H1 (cell line): ENCODE results near the gene IL36RN. TPM values are rescaled to one million over a fixed set of nuclear protein-coding genes. Genes with fewer than 3 reads are reported as not detected.

Experiments used
- CTCF ChIA-PET: fragments of 300-600 bp; sonication (Branson Sonifier 250); formaldehyde crosslinking; loops from one replicate; lab custom pipeline; 2021; ENCODE audit not compliant: partially characterized antibody; lab: Charles Lee
- POLR2A ChIA-PET: fragments of 300-600 bp; sonication (Branson Sonifier 250); formaldehyde crosslinking; loops from one replicate; lab custom pipeline; 2021; ENCODE audit warnings: inconsistent platforms; ENCODE audit not compliant: partially characterized antibody; lab: Charles Lee
- DNase-seq, 2 experiments: peaks; one replicate each; pipeline versions ENCODE4 v3.0.0 to v3.0.0-alpha.2; 2010 to 2022; ENCODE audit warnings: low spot score in 2 of 2, low read depth in 1 of 2, mixed read lengths in 1 of 2
- FAIRE-seq: peaks from 2 replicates; lab custom pipeline; 2011; peaks lifted over from hg19 to GRCh38; lab: Jason Lieb, UNC
- H2AFZ ChIP-seq: 2 replicates; pipeline ENCODE4 v1.8.1; 2012; ENCODE audit warnings: low read length, inconsistent platforms
- H2AK5ac ChIP-seq: 2 replicates; pipeline ENCODE4 v1.6.1; 2013; ENCODE audit warnings: low read depth, low read length
- H2BK120ac ChIP-seq: replicated peaks from 2 replicates; pipeline ENCODE3; 2013; ENCODE audit warnings: low read depth, low read length, inconsistent platforms
- H2BK12ac ChIP-seq: 2 replicates; pipeline ENCODE4 v1.6.1; 2013; ENCODE audit warnings: low read depth, low read length
- H2BK15ac ChIP-seq: 2 replicates; pipeline ENCODE4 v1.6.1; 2013; ENCODE audit warnings: low read length
- H2BK20ac ChIP-seq: 2 replicates; pipeline ENCODE4 v1.6.1; 2013; ENCODE audit warnings: low read length
- H2BK5ac ChIP-seq: 2 replicates; pipeline ENCODE4 v1.6.1; 2013; ENCODE audit warnings: low read depth, low read length
- H3K14ac ChIP-seq: 2 replicates; pipeline ENCODE4 v1.6.1; 2013; ENCODE audit warnings: inconsistent platforms; ENCODE audit not compliant: insufficient read length
- H3K18ac ChIP-seq: 2 replicates; pipeline ENCODE4 v1.6.1; 2013; ENCODE audit warnings: low read length; ENCODE audit errors: extremely low read depth
- H3K23ac ChIP-seq: 2 replicates; pipeline ENCODE4 v1.6.1; 2013; ENCODE audit warnings: inconsistent platforms; ENCODE audit not compliant: insufficient read length
- H3K23me2 ChIP-seq: 2 replicates; pipeline ENCODE4 v1.6.1; 2013; ENCODE audit warnings: low read depth, low read length
- H3K27ac ChIP-seq: 2 replicates; pipeline ENCODE4 v1.6.1; 2011; ENCODE audit warnings: low read depth, low read length, inconsistent platforms
- H3K27me3 ChIP-seq, 4 experiments: replicated peaks in 1 of 4; 1 replicate in 1 of 4; 2 replicates in 3 of 4; pipeline versions ENCODE4 v1.6.1 to v1.8.1; 2011 to 2013; ENCODE audit warnings: low read length in 3 of 4, mild to moderate bottlenecking in 3 of 4, inconsistent platforms in 2 of 4, mixed read lengths in 2 of 4, moderate library complexity in 1 of 4; ENCODE audit not compliant: control insufficient read depth in 3 of 4, insufficient read depth in 3 of 4; ENCODE audit errors: extremely low read depth in 1 of 4
- H3K36me3 ChIP-seq, 4 experiments: 2 replicates each; pipeline versions ENCODE4 v1.6.1 to v1.8.1; 2011 to 2013; ENCODE audit warnings: mild to moderate bottlenecking in 4 of 4, low read length in 3 of 4, moderate library complexity in 2 of 4, control low read depth in 1 of 4, inconsistent platforms in 1 of 4; ENCODE audit not compliant: insufficient read depth in 4 of 4, control insufficient read depth in 2 of 4
- H3K4ac ChIP-seq: replicated peaks from 2 replicates; pipeline ENCODE3; 2013; ENCODE audit warnings: low read length, low read depth, mixed read lengths, inconsistent platforms; ENCODE audit not compliant: insufficient read length
- H3K4me1 ChIP-seq, 4 experiments: replicated peaks in 1 of 4; 1 replicate in 1 of 4; 2 replicates in 3 of 4; pipeline versions ENCODE4 v1.6.1 to v1.8.1; 2011 to 2013; ENCODE audit warnings: low read length in 3 of 4, inconsistent platforms in 2 of 4, mixed read lengths in 1 of 4; ENCODE audit not compliant: insufficient read depth in 4 of 4, control insufficient read depth in 3 of 4
- H3K4me2 ChIP-seq, 2 experiments: 2 replicates each; pipeline versions ENCODE4 v1.6.1 to v1.8.1; 2011 to 2013; ENCODE audit warnings: low read depth in 2 of 2, low read length in 2 of 2, control low read depth in 1 of 2, inconsistent platforms in 1 of 2, mild to moderate bottlenecking in 1 of 2; ENCODE audit not compliant: insufficient read depth in 1 of 2
- H3K4me3 ChIP-seq, 4 experiments: fragments of 200-600, 300-600 bp in 1 of 4; sonication (generic), shearing (Covaris generic), sonication (Bioruptor Twin) in 1 of 4; 2 replicates each; pipeline versions ENCODE4 v1.5.1 to v1.8.1; 2011 to 2016; ENCODE audit warnings: low read length in 4 of 4, low read depth in 3 of 4, control low read depth in 2 of 4, inconsistent platforms in 2 of 4, mild to moderate bottlenecking in 2 of 4, mixed read lengths in 1 of 4, moderate library complexity in 1 of 4; ENCODE audit not compliant: insufficient read depth in 2 of 4; ENCODE audit errors: extremely low read depth in 1 of 4
- H3K56ac ChIP-seq: replicated peaks from 2 replicates; pipeline ENCODE3; 2013; ENCODE audit warnings: low read depth, mild to moderate bottlenecking, mixed read lengths, low read length, inconsistent platforms; ENCODE audit not compliant: insufficient read length
- H3K79me1 ChIP-seq: 2 replicates; pipeline ENCODE4 v1.6.1; 2013; ENCODE audit warnings: low read depth, low read length, control low read depth
- H3K79me2 ChIP-seq, 2 experiments: 2 replicates each; pipeline versions ENCODE4 v1.6.1 to v1.8.1; 2012 to 2013; ENCODE audit warnings: low read length in 2 of 2, mild to moderate bottlenecking in 2 of 2, inconsistent platforms in 1 of 2; ENCODE audit not compliant: insufficient read depth in 2 of 2, control insufficient read depth in 1 of 2
- H3K9ac ChIP-seq, 4 experiments: replicated peaks in 1 of 4; 1 replicate in 1 of 4; 2 replicates in 3 of 4; pipeline versions ENCODE4 v1.6.1 to v1.8.1; 2011 to 2013; ENCODE audit warnings: low read depth in 3 of 4, low read length in 3 of 4, control low read depth in 2 of 4, mild to moderate bottlenecking in 2 of 4, moderate library complexity in 2 of 4, inconsistent platforms in 1 of 4; ENCODE audit errors: extremely low read depth in 1 of 4
- H3K9me3 ChIP-seq, 2 experiments: 2 replicates each; pipeline versions ENCODE4 v1.6.1 to v1.8.1; 2012 to 2013; ENCODE audit warnings: mild to moderate bottlenecking in 2 of 2, moderate library complexity in 2 of 2, control low read depth in 1 of 2, inconsistent platforms in 1 of 2, low read depth in 1 of 2, low read length in 1 of 2, mixed read lengths in 1 of 2; ENCODE audit not compliant: insufficient read depth in 2 of 2
- H4K20me1 ChIP-seq, 2 experiments: replicated peaks in 1 of 2; 2 replicates each; pipeline versions ENCODE3 to v1.8.1; 2011 to 2013; ENCODE audit warnings: inconsistent platforms in 2 of 2, low read length in 2 of 2, mild to moderate bottlenecking in 1 of 2; ENCODE audit not compliant: insufficient read depth in 2 of 2, control insufficient read depth in 1 of 2
- H4K5ac ChIP-seq: 2 replicates; pipeline ENCODE4 v1.6.1; 2013; ENCODE audit warnings: low read length, low read depth, mixed read lengths, inconsistent platforms; ENCODE audit not compliant: insufficient read length
- H4K8ac ChIP-seq: 2 replicates; pipeline ENCODE4 v1.8.0; 2013; ENCODE audit warnings: mild to moderate bottlenecking, moderate library complexity, low read length, inconsistent platforms; ENCODE audit not compliant: insufficient read depth; ENCODE audit errors: extremely low read depth
- H4K91ac ChIP-seq: replicated peaks from 2 replicates; pipeline ENCODE3; 2013; ENCODE audit warnings: low read length, mixed read lengths, inconsistent platforms; ENCODE audit not compliant: insufficient read length
- BACH1 ChIP-seq: IDR thresholded peaks from 2 replicates; pipeline ENCODE4 v1.6.1; 2012; ENCODE audit warnings: low read length, improper control_type of control experiment
- BCL11A ChIP-seq, 2 experiments: IDR thresholded peaks; one replicate each; pipeline ENCODE4 v1.6.1; 2011; ENCODE audit warnings: low read depth in 2 of 2, low read length in 2 of 2, mild to moderate bottlenecking in 2 of 2
- EGR1 ChIP-seq: IDR thresholded peaks from 2 replicates; pipeline ENCODE4 v1.6.1; 2011; ENCODE audit warnings: low read depth, low read length, borderline replicate concordance
- GTF2F1 ChIP-seq: IDR thresholded peaks from 2 replicates; pipeline ENCODE4 v1.6.1; 2012; ENCODE audit warnings: low read depth, low read length, improper control_type of control experiment, borderline replicate concordance
- JUND ChIP-seq: IDR thresholded peaks from 2 replicates; pipeline ENCODE4 v1.6.1; 2011; ENCODE audit warnings: mild to moderate bottlenecking, improper control_type of control experiment, low read length
- KDM1A ChIP-seq: fragments of 200-600, 300-600 bp; sonication (generic); IDR thresholded peaks from 2 replicates; pipeline ENCODE4 v1.7.1; 2016; ENCODE audit warnings: mild to moderate bottlenecking, low read length, borderline replicate concordance
- SAP30 ChIP-seq: fragments of 300-600 bp; sonication (generic); IDR thresholded peaks from 2 replicates; pipeline ENCODE4 v1.7.1; 2012; ENCODE audit warnings: low read length, moderate library complexity, mild to moderate bottlenecking, inconsistent platforms; ENCODE audit not compliant: insufficient read depth, insufficient replicate concordance
- SIX5 ChIP-seq: IDR thresholded peaks from 2 replicates; pipeline ENCODE4 v1.6.1; 2011; ENCODE audit warnings: mild to moderate bottlenecking, low read depth, low read length
- TAF7 ChIP-seq: optimal IDR thresholded peaks from 2 replicates; pipeline ENCODE3; 2011; ENCODE audit warnings: low read depth, mild to moderate bottlenecking, inconsistent platforms, low read length, moderate library complexity, borderline replicate concordance
- TEAD4 ChIP-seq: IDR thresholded peaks from 2 replicates; pipeline ENCODE4 v1.6.1; 2012; ENCODE audit warnings: low read depth, low read length, inconsistent platforms, mixed read lengths
- WGBS, 2 experiments: shearing (Covaris generic) in 1 of 2; methylation state at CpG; one replicate each; pipeline versions ENCODE4 v1.1.6 to v1.1.7; 2013 to 2015; ENCODE audit warnings: low lambda C conversion rate in 2 of 2, mixed read lengths in 2 of 2, inconsistent platforms in 1 of 2, low coverage in 1 of 2, missing lambda C conversion rate in 1 of 2; ENCODE audit not compliant: insufficient replicate concordance in 2 of 2, insufficient coverage in 1 of 2, insufficient read length in 1 of 2; ENCODE audit errors: extremely low coverage in 1 of 2, missing lambda C conversion rate in 1 of 2; 5-methylcytosine and 5-hydroxymethylcytosine counted together
- polyA plus RNA-seq, 7 experiments: library from polyadenylated mRNA; depleted of rRNA in 3 of 7; stranded (reverse) in 5 of 7; unstranded in 2 of 7; fragments of >200 nt in 5 of 7; fragments of 200-250 nt in 2 of 7; gene quantifications; 1 replicate in 5 of 7; 2 replicates in 1 of 7; 4 replicates in 1 of 7; pipeline versions ENCODE4 v1.2.1 to v1.2.3, GENCODE V29; 2011 to 2013; ENCODE audit warnings: missing spikeins in 2 of 7, mixed read lengths in 2 of 7
- total RNA-seq: library from RNA; stranded (reverse); fragmentation: NEBNext Ultra II Directional; extraction: Animal tissue kit (Norgen Biotek cat#: 25700); gene quantifications from 2 replicates; pipeline ENCODE4 v1.2.1, GENCODE V29; 2021
- TF ChIP-seq, protein P1 (sequence below): IDR thresholded peaks from 2 replicates; pipeline ENCODE4 v1.6.1; 2012; ENCODE audit warnings: inconsistent platforms

The IL36RN gene
- total and polyA plus RNA-seq, 2 of the 8 experiments (the other 6 are each of a cell fraction or from before 2014, with no cell fraction given): not detected

DNA sequence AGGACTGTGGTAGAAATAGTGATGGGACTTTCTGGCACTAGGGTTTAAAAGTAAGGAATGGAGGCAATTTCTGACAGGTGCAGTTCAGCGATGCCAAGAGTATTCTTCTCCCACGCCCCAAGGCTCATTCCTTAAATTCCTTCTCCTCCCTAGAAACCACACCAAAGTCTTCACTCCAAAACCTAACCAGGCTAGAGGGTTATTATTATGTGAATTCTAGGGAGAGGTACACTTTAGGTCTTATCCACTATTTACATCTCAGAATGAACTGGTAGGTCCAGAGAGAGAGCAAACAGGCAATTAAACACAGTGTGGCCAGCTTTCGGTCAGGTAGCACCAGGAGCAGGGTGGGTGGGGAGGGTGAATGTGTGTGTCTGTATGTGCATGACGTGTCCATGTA lies 20.1 kb downstream of the IL36RN start:
- Histone ChIP-seq H3K23ac (no peak overlapping the region), H3K14ac (no peak overlapping the region), H2BK5ac (no peak overlapping the region), H3K9ac (no peak overlapping the region; a peak in 1 of 7 replicates), H2BK20ac (no peak overlapping the region), H4K5ac (no peak overlapping the region), H3K18ac (no peak overlapping the region), H2BK120ac (no peak overlapping the region), H3K23me2 (no peaks in the 10 kb centered on the region), H3K4me1 (peaks cover 0 to 2% (median 0%) of the 10 kb centered on the region in 4 experiments; a peak in 1 of 7 replicates), H3K27ac (no peak overlapping the region), H3K79me1 (no peaks in the 10 kb centered on the region), H3K4me2 (no peak overlapping the region), H2AFZ (no peak overlapping the region), H2BK15ac (no peak overlapping the region), H3K36me3 (no peaks in the 10 kb centered on the region), H3K4me3 (no peak overlapping the region), H4K20me1 (no peaks in the 10 kb centered on the region), H3K4ac (no peak overlapping the region), H4K8ac (no peak overlapping the region), H2AK5ac (no peak overlapping the region), H3K27me3 (no peaks in the 10 kb centered on the region), H3K79me2 (no peaks in the 10 kb centered on the region), H3K9me3 (no peaks in the 10 kb centered on the region), H2BK12ac (no peak overlapping the region), H4K91ac (no peak overlapping the region), H3K56ac (no peak overlapping the region)
- FAIRE-seq (no peak), DNase-seq (no peak)
- 78% methylated on average over 4 of the region's 4 CpGs; no CpG with 5 or more reads in 1 of the 2 experiments for WGBS, 2 experiments
- no peak for TF ChIP-seq SAP30
- no peak for TF ChIP-seq BCL11A (IDR thresholded peaks at IDR 0.05; ENCODE audit: low read depth in 2 of 2, low read length in 2 of 2)
- no peak for TF ChIP-seq TAF7
- no peak for TF ChIP-seq SIX5
- no peak for TF ChIP-seq JUND
- no peak for TF ChIP-seq EGR1
- no peak for TF ChIP-seq TEAD4
- TF ChIP-seq, protein P1, sequence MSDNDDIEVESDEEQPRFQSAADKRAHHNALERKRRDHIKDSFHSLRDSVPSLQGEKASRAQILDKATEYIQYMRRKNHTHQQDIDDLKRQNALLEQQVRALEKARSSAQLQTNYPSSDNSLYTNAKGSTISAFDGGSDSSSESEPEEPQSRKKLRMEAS: no peak
- no peak for TF ChIP-seq GTF2F1
- TF ChIP-seq KDM1A: no peak
- TF ChIP-seq BACH1: no peak
- POLR2A ChIA-PET: no interaction called here
- CTCF ChIA-PET: interaction anchor here (1.0 to 11.0 kb wide), 25 partner anchors 7 to 640 kb away, joined by 3 to 159 read pairs (median 8); partner anchors contain the start of gene PSD4
